MM.1S (cell line): Measurements from ENCODE around the gene STAT6.

Experiments used
- CTCF ChIP-seq: fragments of 300-600 bp; sonication (generic); IDR thresholded peaks from 2 replicates; pipeline ENCODE4 v1.5.1; 2016; ENCODE audit warnings: antibody characterized with exemption, low read length, mixed read lengths
- EZH2 ChIP-seq: fragments of 300-600 bp; sonication (generic); optimal IDR thresholded peaks from 2 replicates; pipeline ENCODE3; 2017; ENCODE audit warnings: low read depth, mild to moderate bottlenecking, antibody characterized with exemption, low read length, mixed read lengths
- EZH2phosphoT487 ChIP-seq: fragments of 300-600 bp; sonication (generic); IDR thresholded peaks from 2 replicates; pipeline ENCODE4 v1.6.1; 2018; ENCODE audit warnings: antibody characterized with exemption, low read length

GRCh38 chr12:57087010-57087690, 24.0 kb downstream of the STAT6 start:
- no peak for TF ChIP-seq EZH2
- TF ChIP-seq CTCF = no peak
- no peak for TF ChIP-seq EZH2phosphoT487
